ENCODE data around the gene CYP4F12. TPM values are rescaled to one million over a fixed set of nuclear protein-coding genes. Genes with fewer than 3 reads are reported as not detected.

The CYP4F12 gene
- polyA plus RNA-seq, 2 of the 4 experiments (the other 2 are of a cell fraction): 6.3 to 12.8 TPM

DNA sequence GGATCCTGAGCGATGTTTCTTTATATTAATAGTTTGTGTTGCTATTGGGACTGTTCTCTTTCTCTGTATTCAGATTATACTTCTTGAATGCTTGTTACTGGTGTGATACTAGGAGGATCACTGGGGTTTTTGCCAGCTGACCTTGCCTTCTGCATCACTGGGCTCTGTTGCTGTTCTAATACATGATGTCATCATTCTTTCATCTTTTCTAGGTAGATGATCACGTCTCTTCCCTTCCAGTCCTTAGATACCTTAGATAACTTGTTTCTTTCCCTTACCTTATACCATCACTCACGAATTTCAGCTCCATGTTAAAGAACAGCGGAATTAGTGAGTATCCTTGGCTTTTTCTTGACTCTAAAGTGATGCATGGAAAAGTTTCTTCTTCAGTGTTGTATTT lies 64.8 kb downstream of the CYP4F12 start, which contains the start of gene OR10H3:
TSS of gene OR10H3 (plus strand) at position 264 of the 400 bp plus-strand sequence. CDS start 3,408 bp downstream, outside the sequence.
- ATAC-seq: no peak
- 41% methylated on average over 4 of the region's 4 CpGs for WGBS (ENCODE audit: missing lambda C conversion rate)

DNA sequence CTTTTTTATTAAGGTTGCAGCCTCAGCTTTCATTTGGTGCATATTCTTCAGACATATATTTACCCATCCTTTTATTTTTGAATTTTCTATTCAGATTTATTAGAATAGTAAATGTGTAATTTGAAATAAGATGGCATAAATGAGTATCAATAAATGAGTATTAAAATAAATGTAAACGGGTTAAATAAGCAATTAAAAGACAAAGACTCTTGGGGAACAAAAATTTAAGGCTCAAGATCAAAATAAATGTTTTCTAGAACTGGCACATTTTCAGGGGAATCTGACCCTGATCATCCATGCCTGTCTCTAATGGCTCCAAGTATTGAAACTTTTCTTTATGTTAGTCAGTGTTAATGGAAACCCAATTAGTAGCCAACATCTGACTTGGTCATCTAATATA lies 67.9 kb downstream of the CYP4F12 start:
- 0% methylated on average over 1 of the region's 1 CpG for WGBS (ENCODE audit: missing lambda C conversion rate)
- ChIA-PET POLR2A (no interaction called here), CTCF (interaction anchor here (1.7 kb wide), 1 partner anchor 29 kb away, joined by 4 read pairs; no protein-coding TSS in a partner anchor)
- Histone ChIP-seq H3K4me3 (no peak overlapping the region), H3K4me2 (no peak overlapping the region), H3K4me1 (no peaks in the 10 kb centered on the region), H3K27ac (no peak overlapping the region), H3K9me3 (peaks cover 3% of the 10 kb centered on the region; the same call in 1 of the 3 replicates)
- no peak for DNase-seq (ENCODE audit: low read depth in 1 of 2, low spot score in 1 of 2)
- no peak for TF ChIP-seq JUNB (IDR thresholded peaks at IDR 0.05)
- TF ChIP-seq RFX5 (IDR thresholded peaks at IDR 0.05): no peak
- TF ChIP-seq, protein P1, sequence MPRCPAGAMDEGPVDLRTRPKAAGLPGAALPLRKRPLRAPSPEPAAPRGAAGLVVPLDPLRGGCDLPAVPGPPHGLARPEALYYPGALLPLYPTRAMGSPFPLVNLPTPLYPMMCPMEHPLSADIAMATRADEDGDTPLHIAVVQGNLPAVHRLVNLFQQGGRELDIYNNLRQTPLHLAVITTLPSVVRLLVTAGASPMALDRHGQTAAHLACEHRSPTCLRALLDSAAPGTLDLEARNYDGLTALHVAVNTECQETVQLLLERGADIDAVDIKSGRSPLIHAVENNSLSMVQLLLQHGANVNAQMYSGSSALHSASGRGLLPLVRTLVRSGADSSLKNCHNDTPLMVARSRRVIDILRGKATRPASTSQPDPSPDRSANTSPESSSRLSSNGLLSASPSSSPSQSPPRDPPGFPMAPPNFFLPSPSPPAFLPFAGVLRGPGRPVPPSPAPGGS (IDR thresholded peaks at IDR 0.05): no peak
- no peak for TF ChIP-seq FOSB (CRISPR knock-in tag; IDR thresholded peaks at IDR 0.05)
- no peak for TF ChIP-seq MAFK (IDR thresholded peaks at IDR 0.05; ENCODE audit: partially characterized antibody)
- no peak for TF ChIP-seq EP300 (IDR thresholded peaks at IDR 0.05)
- no peak for TF ChIP-seq FOSL2 (IDR thresholded peaks at IDR 0.05)
- no peak for TF ChIP-seq FOSL2 (CRISPR knock-in tag; IDR thresholded peaks at IDR 0.05)
- no peak for TF ChIP-seq PHF8 (IDR thresholded peaks at IDR 0.05; ENCODE audit: borderline replicate concordance, low read depth)
- TF ChIP-seq, protein P2, sequence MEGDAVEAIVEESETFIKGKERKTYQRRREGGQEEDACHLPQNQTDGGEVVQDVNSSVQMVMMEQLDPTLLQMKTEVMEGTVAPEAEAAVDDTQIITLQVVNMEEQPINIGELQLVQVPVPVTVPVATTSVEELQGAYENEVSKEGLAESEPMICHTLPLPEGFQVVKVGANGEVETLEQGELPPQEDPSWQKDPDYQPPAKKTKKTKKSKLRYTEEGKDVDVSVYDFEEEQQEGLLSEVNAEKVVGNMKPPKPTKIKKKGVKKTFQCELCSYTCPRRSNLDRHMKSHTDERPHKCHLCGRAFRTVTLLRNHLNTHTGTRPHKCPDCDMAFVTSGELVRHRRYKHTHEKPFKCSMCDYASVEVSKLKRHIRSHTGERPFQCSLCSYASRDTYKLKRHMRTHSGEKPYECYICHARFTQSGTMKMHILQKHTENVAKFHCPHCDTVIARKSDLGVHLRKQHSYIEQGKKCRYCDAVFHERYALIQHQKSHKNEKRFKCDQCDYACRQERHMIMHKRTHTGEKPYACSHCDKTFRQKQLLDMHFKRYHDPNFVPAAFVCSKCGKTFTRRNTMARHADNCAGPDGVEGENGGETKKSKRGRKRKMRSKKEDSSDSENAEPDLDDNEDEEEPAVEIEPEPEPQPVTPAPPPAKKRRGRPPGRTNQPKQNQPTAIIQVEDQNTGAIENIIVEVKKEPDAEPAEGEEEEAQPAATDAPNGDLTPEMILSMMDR (IDR thresholded peaks at IDR 0.05): no peak
- TF ChIP-seq GATA3 (IDR thresholded peaks at IDR 0.05; ENCODE audit: borderline replicate concordance): no peak
- no peak for TF ChIP-seq JUN (IDR thresholded peaks at IDR 0.05)
- TF ChIP-seq, protein P3, sequence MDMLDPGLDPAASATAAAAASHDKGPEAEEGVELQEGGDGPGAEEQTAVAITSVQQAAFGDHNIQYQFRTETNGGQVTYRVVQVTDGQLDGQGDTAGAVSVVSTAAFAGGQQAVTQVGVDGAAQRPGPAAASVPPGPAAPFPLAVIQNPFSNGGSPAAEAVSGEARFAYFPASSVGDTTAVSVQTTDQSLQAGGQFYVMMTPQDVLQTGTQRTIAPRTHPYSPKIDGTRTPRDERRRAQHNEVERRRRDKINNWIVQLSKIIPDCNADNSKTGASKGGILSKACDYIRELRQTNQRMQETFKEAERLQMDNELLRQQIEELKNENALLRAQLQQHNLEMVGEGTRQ (IDR thresholded peaks at IDR 0.05): no peak
- no peak for TF ChIP-seq FOXS1 (CRISPR knock-in tag; IDR thresholded peaks at IDR 0.05)
- TF ChIP-seq RNF2 (IDR thresholded peaks at IDR 0.05; ENCODE audit: borderline replicate concordance, low read depth): no peak
- no peak for TF ChIP-seq RAD21 (conservative IDR thresholded peaks at IDR 0.05 in 1 of 2, IDR thresholded peaks at IDR 0.05 in 1 of 2)
- TF ChIP-seq POLR2A (IDR thresholded peaks at IDR 0.05; ENCODE audit: low read length): no peak
- TF ChIP-seq, protein P4, sequence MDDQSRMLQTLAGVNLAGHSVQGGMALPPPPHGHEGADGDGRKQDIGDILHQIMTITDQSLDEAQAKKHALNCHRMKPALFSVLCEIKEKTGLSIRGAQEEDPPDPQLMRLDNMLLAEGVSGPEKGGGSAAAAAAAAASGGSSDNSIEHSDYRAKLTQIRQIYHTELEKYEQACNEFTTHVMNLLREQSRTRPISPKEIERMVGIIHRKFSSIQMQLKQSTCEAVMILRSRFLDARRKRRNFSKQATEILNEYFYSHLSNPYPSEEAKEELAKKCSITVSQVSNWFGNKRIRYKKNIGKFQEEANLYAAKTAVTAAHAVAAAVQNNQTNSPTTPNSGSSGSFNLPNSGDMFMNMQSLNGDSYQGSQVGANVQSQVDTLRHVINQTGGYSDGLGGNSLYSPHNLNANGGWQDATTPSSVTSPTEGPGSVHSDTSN (IDR thresholded peaks at IDR 0.05): no peak
- no peak for TF ChIP-seq EHMT2 (IDR thresholded peaks at IDR 0.05; ENCODE audit: low read depth)
- ATAC-seq: no peak
- no peak for FAIRE-seq

More for the DNA sequence above, 64.8 kb downstream of the CYP4F12 start, which contains the start of gene OR10H3:
- no peaks in the 10 kb centered on the region for H3K4me1 ChIP-seq
- no peak within 1 kb of the TSS for H3K4me3 ChIP-seq
- DNase-seq (ENCODE audit: low read depth in 1 of 2, low spot score in 1 of 2): no peak
- no peak within 1 kb of the TSS for H3K27ac ChIP-seq
- H3K9me3 ChIP-seq: peaks cover 3% of the 10 kb centered on the region; the same call in 1 of the 3 replicates
- POLR2A ChIA-PET: no interaction called here
- CTCF ChIA-PET: no interaction called here
- no peak within 1 kb of the TSS for H3K4me2 ChIP-seq
- no peak for TF ChIP-seq HDAC2 (IDR thresholded peaks at IDR 0.05)
- FAIRE-seq: no peak

Other genes starting within 250 kb of the CYP4F12 start
- 3.7 and 4.6 TPM in 2 replicates for gene WIZ, start 223.1 kb upstream of the CYP4F12 start, polyA plus RNA-seq (2011; rRNA removed)
- 13.4 to 16.5 TPM (median 15.1 TPM) in 3 replicates for gene WIZ, start 223.1 kb upstream of the CYP4F12 start, polyA plus RNA-seq (2017; fragmentation: RNase III; extraction: RNeasy Plus Mini Kit Qiagen cat#74134 plus additional on column Dnase treatment)
- gene RASAL3, start 208.5 kb upstream of the CYP4F12 start, polyA plus RNA-seq (2011; rRNA removed): 0.03 TPM in 1 of 2 replicates, not detected in the other
- not detected in 3 replicates for gene RASAL3, start 208.5 kb upstream of the CYP4F12 start, polyA plus RNA-seq (2017; fragmentation: RNase III; extraction: RNeasy Plus Mini Kit Qiagen cat#74134 plus additional on column Dnase treatment)
- not detected in 2 replicates for gene PGLYRP2, start 193.6 kb upstream of the CYP4F12 start, polyA plus RNA-seq (2011; rRNA removed)
- gene PGLYRP2, start 193.6 kb upstream of the CYP4F12 start, polyA plus RNA-seq (2017; fragmentation: RNase III; extraction: RNeasy Plus Mini Kit Qiagen cat#74134 plus additional on column Dnase treatment): not detected in 3 replicates
- not detected in 2 replicates for gene CYP4F22, start 164.6 kb upstream of the CYP4F12 start, polyA plus RNA-seq (2011; rRNA removed)
- 0.05 TPM in 1 of 3 replicates, not detected in the others for gene CYP4F22, start 164.6 kb upstream of the CYP4F12 start, polyA plus RNA-seq (2017; fragmentation: RNase III; extraction: RNeasy Plus Mini Kit Qiagen cat#74134 plus additional on column Dnase treatment)
- gene CYP4F8, start 57.9 kb upstream of the CYP4F12 start, polyA plus RNA-seq (2011; rRNA removed): not detected in 2 replicates
- not detected in 3 replicates for gene CYP4F8, start 57.9 kb upstream of the CYP4F12 start, polyA plus RNA-seq (2017; fragmentation: RNase III; extraction: RNeasy Plus Mini Kit Qiagen cat#74134 plus additional on column Dnase treatment)
- gene CYP4F3, start 32.2 kb upstream of the CYP4F12 start, polyA plus RNA-seq (2011; rRNA removed): 32.2 and 33.2 TPM in 2 replicates
- 7.1 to 10.4 TPM (median 8.9 TPM) in 3 replicates for gene CYP4F3, start 32.2 kb upstream of the CYP4F12 start, polyA plus RNA-seq (2017; fragmentation: RNase III; extraction: RNeasy Plus Mini Kit Qiagen cat#74134 plus additional on column Dnase treatment)
- not detected in 2 replicates for gene OR10H2, start 54.9 kb downstream of the CYP4F12 start, polyA plus RNA-seq (2011; rRNA removed)
- not detected in 3 replicates for gene OR10H2, start 54.9 kb downstream of the CYP4F12 start, polyA plus RNA-seq (2017; fragmentation: RNase III; extraction: RNeasy Plus Mini Kit Qiagen cat#74134 plus additional on column Dnase treatment)
- not detected in 2 replicates for gene OR10H3, start 64.9 kb downstream of the CYP4F12 start, polyA plus RNA-seq (2011; rRNA removed)
- gene OR10H3, start 64.9 kb downstream of the CYP4F12 start, polyA plus RNA-seq (2017; fragmentation: RNase III; extraction: RNeasy Plus Mini Kit Qiagen cat#74134 plus additional on column Dnase treatment): not detected in 3 replicates
- not detected in 2 replicates for gene OR10H5, start 114.6 kb downstream of the CYP4F12 start, polyA plus RNA-seq (2011; rRNA removed)
- not detected in 3 replicates for gene OR10H5, start 114.6 kb downstream of the CYP4F12 start, polyA plus RNA-seq (2017; fragmentation: RNase III; extraction: RNeasy Plus Mini Kit Qiagen cat#74134 plus additional on column Dnase treatment)
- not detected in 2 replicates for gene OR10H1, start 142.6 kb downstream of the CYP4F12 start, polyA plus RNA-seq (2011; rRNA removed)
- gene OR10H1, start 142.6 kb downstream of the CYP4F12 start, polyA plus RNA-seq (2017; fragmentation: RNase III; extraction: RNeasy Plus Mini Kit Qiagen cat#74134 plus additional on column Dnase treatment): not detected in 3 replicates
- gene CYP4F2, start 225.0 kb downstream of the CYP4F12 start, polyA plus RNA-seq (2011; rRNA removed): 0.33 and 0.43 TPM in 2 replicates
- gene CYP4F2, start 225.0 kb downstream of the CYP4F12 start, polyA plus RNA-seq (2017; fragmentation: RNase III; extraction: RNeasy Plus Mini Kit Qiagen cat#74134 plus additional on column Dnase treatment): 0.07 to 0.13 TPM (median 0.07 TPM) in 3 replicates